Measurements from ENCODE around the gene MINAR2. TPM values are rescaled to one million over a fixed set of nuclear protein-coding genes. Genes with fewer than 3 reads are reported as not detected.

MINAR2 gene
- polyA plus RNA-seq, 6 donors from 2014 or later: not detected

- H3K9me3 Mint-ChIP-seq: peaks cover 0 to 7% (median 3%) of the 10 kb centered on the region in 7 donors
- no peak overlapping the region for H3K27ac Mint-ChIP-seq
- DNase-seq: no peak
- no peak overlapping the region for H3K4me3 Mint-ChIP-seq
- H3K4me1 Mint-ChIP-seq: no peaks in the 10 kb centered on the region
- no peaks in the 10 kb centered on the region for H3K36me3 Mint-ChIP-seq
- ATAC-seq (ENCODE audit: low read depth in 2 of 2): no peak
- no peaks in the 10 kb centered on the region for H3K27me3 Mint-ChIP-seq
Measured at GRCh38 chr5:129807162-129807814, 59.4 kb downstream of the MINAR2 start.

Other genes starting within 250 kb of the MINAR2 start
- gene CHSY3, start 156.4 kb downstream of the MINAR2 start, polyA plus RNA-seq (ENCODE audit: low read depth in 6 of 6): not detected